SHP77 treated with DMSO at 0.1 percent for 48 hours (cell line): ENCODE data around the gene ZBTB5.
"Not testable (repeated sequence)": the region's sequence is repeated elsewhere in the genome, so short reads cannot be mapped to it uniquely, and the experiment has no call there.

Source experiments
- DNase-seq: peaks from one replicate; lab custom pipeline; 2025; lab: John Stamatoyannopoulos, UW

The ZBTB5 gene

DNA sequence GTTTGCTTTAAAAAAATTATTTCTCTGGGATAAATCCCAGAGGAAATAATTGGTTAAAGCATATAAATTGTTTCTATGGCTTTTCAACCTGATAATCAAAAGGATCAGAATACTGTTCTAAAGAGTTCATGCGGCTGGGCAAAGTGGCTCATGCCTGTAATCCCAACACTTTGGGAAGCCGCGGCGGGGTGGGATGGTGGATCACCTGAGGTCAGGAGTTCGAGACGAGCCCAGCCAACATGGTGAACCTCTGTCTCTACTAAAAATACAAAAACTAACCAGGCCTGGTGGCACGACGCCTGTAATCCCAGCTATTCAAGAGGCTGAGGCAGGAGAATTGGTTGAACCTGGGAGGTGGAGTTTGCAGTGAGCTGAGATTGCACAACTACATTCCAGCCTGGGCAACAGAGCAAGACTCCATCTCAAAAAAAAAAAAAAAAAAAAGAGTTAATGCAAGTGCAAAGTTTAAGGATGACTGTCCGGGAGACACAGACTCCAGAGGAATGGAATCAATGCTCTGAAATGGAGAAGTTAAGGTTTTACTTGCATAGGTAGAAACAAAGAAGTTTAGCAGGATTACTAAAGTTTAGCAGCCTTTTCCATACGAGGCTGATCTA is 59.4 kb downstream of the ZBTB5 start:
- no peak for DNase-seq

- no peak for DNase-seq
Observed at GRCh38 chr9:37405350-37405749, 59.9 kb downstream of the ZBTB5 start.

DNA sequence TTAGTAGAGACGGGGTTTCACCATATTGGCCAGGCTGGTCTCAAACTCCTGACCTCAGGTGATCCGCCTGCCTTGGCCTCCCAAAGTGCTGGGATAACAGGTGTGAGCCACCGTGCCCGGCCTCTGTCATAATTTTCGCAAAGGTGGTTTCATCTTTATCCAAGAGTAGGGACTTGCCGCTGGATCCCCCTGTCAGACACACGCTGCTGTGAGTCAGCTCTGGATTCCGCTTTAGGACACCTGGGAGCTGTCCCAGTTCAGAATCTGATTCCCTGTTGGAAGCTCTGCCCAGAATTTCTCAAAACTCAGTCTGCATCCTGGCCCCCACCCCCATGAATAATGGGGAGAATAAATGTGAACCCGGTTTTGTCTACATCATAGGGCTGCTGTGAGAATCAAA is 60.7 kb downstream of the ZBTB5 start:
- DNase-seq, result no peak

- no peak for DNase-seq
Observed at GRCh38 chr9:37399336-37399735, 65.9 kb downstream of the ZBTB5 start.

- no peak for DNase-seq
Observed at GRCh38 chr9:37398464-37399025, 66.7 kb downstream of the ZBTB5 start.

- not testable (repeated sequence) for DNase-seq
Observed at GRCh38 chr9:37397948-37398347, 67.3 kb downstream of the ZBTB5 start.

DNA sequence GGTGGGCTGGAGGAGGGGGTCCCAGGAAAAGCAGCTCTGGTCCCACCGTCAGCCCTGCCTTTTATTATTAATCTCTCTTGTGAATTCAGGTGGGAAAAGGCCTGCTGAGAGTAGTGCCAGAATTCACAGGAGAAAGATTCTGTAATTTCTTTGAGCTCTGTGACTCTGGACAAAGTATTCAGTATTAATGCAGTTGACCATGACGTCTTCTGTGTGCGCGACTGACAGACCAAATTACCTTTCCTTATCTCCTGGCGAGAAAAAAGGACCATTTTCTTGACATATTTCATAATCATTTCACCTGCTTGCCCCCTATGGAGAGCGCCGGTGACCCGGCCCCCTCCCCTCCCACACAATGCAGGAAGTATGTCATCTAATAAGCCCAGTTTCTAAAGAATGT is 69.6 kb downstream of the ZBTB5 start:
- no peak for DNase-seq

- DNase-seq, result no peak
Observed at GRCh38 chr9:37395229-37395628, 70.0 kb downstream of the ZBTB5 start.

GRCh38 chr9:37392272-37392671 is 73.0 kb downstream of the ZBTB5 start:
- DNase-seq, result no peak

- no peak for DNase-seq
Observed at GRCh38 chr9:37390759-37391158, 74.5 kb downstream of the ZBTB5 start.
